Liver (tissue), 9 donors: ENCODE results near the gene KRT76. TPM values are rescaled to one million over a fixed set of nuclear protein-coding genes. Genes with fewer than 3 reads are reported as not detected.

Experiments
- DNase-seq: peaks from one replicate; pipeline ENCODE4 v3.0.0-alpha.2; 2017; ENCODE audit warnings: low spot score
- H3K27ac ChIP-seq, 2 donors: one replicate each; pipeline ENCODE4 v1.7.0; 2013; ENCODE audit warnings: inconsistent platforms in 2 of 2, low read length in 2 of 2, control low read depth in 1 of 2, low read depth in 1 of 2, mild to moderate bottlenecking in 1 of 2
- H3K27me3 ChIP-seq, 4 donors: one replicate each; pipeline versions ENCODE4 v1.6.1 to v1.7.0; 2013; ENCODE audit warnings: low read length in 3 of 4, inconsistent platforms in 1 of 4, mild to moderate bottlenecking in 1 of 4, moderate library complexity in 1 of 4; ENCODE audit not compliant: control insufficient read depth in 4 of 4, insufficient read depth in 4 of 4
- H3K36me3 ChIP-seq, 4 donors: one replicate each; pipeline versions ENCODE4 v1.6.1 to v1.7.0; 2013; ENCODE audit warnings: low read length in 3 of 4, mild to moderate bottlenecking in 3 of 4, low read depth in 1 of 4, moderate library complexity in 1 of 4; ENCODE audit not compliant: control insufficient read depth in 4 of 4, insufficient read depth in 3 of 4
- H3K4me1 ChIP-seq, 4 donors: one replicate each; pipeline versions ENCODE4 v1.6.1 to v1.7.0; 2013; ENCODE audit warnings: low read length in 3 of 4, mild to moderate bottlenecking in 3 of 4, moderate library complexity in 1 of 4; ENCODE audit not compliant: control insufficient read depth in 4 of 4, insufficient read depth in 4 of 4
- H3K4me3 ChIP-seq, 3 donors: one replicate each; pipeline versions ENCODE4 v1.6.1 to v1.7.0; 2013; ENCODE audit warnings: low read length in 3 of 3, control low read depth in 1 of 3, low read depth in 1 of 3, mild to moderate bottlenecking in 1 of 3
- H3K9ac ChIP-seq, 2 donors: one replicate each; pipeline ENCODE4 v1.7.0; 2013; ENCODE audit warnings: low read length in 2 of 2, mild to moderate bottlenecking in 2 of 2, moderate library complexity in 2 of 2, control low read depth in 1 of 2, low read depth in 1 of 2
- H3K9me3 ChIP-seq, 4 donors: one replicate each; pipeline versions ENCODE4 v1.6.1 to v1.7.0; 2013; ENCODE audit warnings: low read length in 3 of 4; ENCODE audit not compliant: control insufficient read depth in 4 of 4
- EGR1 ChIP-seq, 2 donors: IDR thresholded peaks; 2 replicates each; pipeline ENCODE4 v1.6.1; 2016 to 2018; ENCODE audit warnings: antibody characterized with exemption in 2 of 2, low read depth in 2 of 2
- FOXA1 ChIP-seq: IDR thresholded peaks from 2 replicates; pipeline ENCODE4 v1.6.1; 2016; ENCODE audit warnings: antibody characterized with exemption
- HNF4A ChIP-seq, 2 donors: conservative IDR thresholded peaks; 2 replicates each; pipeline ENCODE4 v1.6.1; 2016; ENCODE audit warnings: antibody characterized with exemption in 2 of 2, mild to moderate bottlenecking in 2 of 2
- HNF4G ChIP-seq: IDR thresholded peaks from 2 replicates; pipeline ENCODE4 v1.6.1; 2016; ENCODE audit warnings: antibody characterized with exemption
- JUND ChIP-seq, 2 donors: IDR thresholded peaks; 2 replicates each; pipeline ENCODE4 v1.6.1; 2016; ENCODE audit warnings: antibody characterized with exemption in 2 of 2
- NR2F2 ChIP-seq: IDR thresholded peaks from 2 replicates; pipeline ENCODE4 v1.6.1; 2016; ENCODE audit warnings: antibody characterized with exemption
- RXRA ChIP-seq, 2 donors: IDR thresholded peaks; 2 replicates each; pipeline ENCODE4 v1.6.1; 2017 to 2018; ENCODE audit warnings: antibody characterized with exemption in 2 of 2, mild to moderate bottlenecking in 1 of 2
- SP1 ChIP-seq: IDR thresholded peaks from 2 replicates; pipeline ENCODE4 v1.6.1; 2018; ENCODE audit warnings: antibody characterized with exemption, mild to moderate bottlenecking
- TAF1 ChIP-seq: conservative IDR thresholded peaks from 2 replicates; pipeline ENCODE4 v1.6.1; 2016; ENCODE audit warnings: antibody characterized with exemption, mild to moderate bottlenecking
- WGBS: extraction: QIAGEN DNeasy Blood & Tissue Kit; methylation state at CpG from one replicate; pipeline ENCODE4 v1.1.7; 2013; 5-methylcytosine and 5-hydroxymethylcytosine counted together
- polyA plus RNA-seq, 2 donors: library from polyadenylated mRNA; stranded (reverse) in 1 of 2; unstranded in 1 of 2; fragments of 200-250 nt in 1 of 2; fragments of >200 nt in 1 of 2; fragmentation: Nextera tagmentation in 1 of 2; extraction: Ambion mirVana in 1 of 2; gene quantifications; one replicate each; pipeline versions ENCODE4 v1.2.1 to v1.2.3, GENCODE V29; 2013 to 2015
- total RNA-seq, 2 donors: library from RNA; depleted of rRNA; stranded (reverse); fragments of >200 nt; gene quantifications; one replicate each; pipeline ENCODE4 v1.2.3, GENCODE V29; 2014
- TF ChIP-seq, protein P1 (sequence below): IDR thresholded peaks from 2 replicates; pipeline ENCODE4 v1.6.1; 2016; ENCODE audit warnings: antibody characterized with exemption
- TF ChIP-seq, protein P2 (sequence below): IDR thresholded peaks from 2 replicates; pipeline ENCODE4 v1.6.1; 2016; ENCODE audit warnings: antibody characterized with exemption
- TF ChIP-seq, protein P3 (sequence below): fragments of 150-350 bp; IDR thresholded peaks from 2 replicates; pipeline ENCODE4 v1.5.1; 2017; ENCODE audit warnings: improper control_type of control experiment, low read depth, low read length; ENCODE audit not compliant: missing input control
- TF ChIP-seq, protein P4 (sequence below): IDR thresholded peaks from 2 replicates; pipeline ENCODE4 v1.6.1; 2016; ENCODE audit warnings: antibody characterized with exemption, mild to moderate bottlenecking
- donor health status: healthy.
- donor health status: healthy.
- donor health status: healthy.
- donor health status: healthy.
- donor health status: healthy.

Gene KRT76
- total and polyA plus RNA-seq, 4 donors = not detected

DNA sequence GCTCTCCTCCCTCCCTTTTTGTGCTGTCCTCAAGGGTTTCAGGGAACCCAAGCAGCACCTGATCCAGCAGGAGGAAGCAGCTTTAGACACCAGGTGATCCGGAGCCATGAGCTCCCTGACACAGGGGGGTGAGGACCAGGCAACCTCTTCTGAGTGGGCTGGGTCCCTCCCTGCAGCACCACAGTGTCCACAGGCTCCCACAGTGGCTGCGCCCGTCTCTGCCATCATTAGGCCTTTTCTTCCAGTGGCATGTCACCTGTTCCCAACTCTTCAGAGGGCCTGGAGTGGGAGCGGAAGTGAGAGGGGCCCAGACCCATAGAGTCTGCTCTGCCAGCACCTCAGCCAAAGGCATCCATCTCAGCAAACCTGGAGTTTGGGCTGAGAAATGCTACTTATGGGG is 421 bp upstream of the KRT76 start:
- no peaks in the 10 kb centered on the region for H3K9me3 ChIP-seq
- 82% methylated on average over 4 of the region's 4 CpGs for whole genome bisulfite sequencing
- H3K4me1 ChIP-seq = no peaks in the 10 kb centered on the region
- no peaks in the 10 kb centered on the region for H3K27me3 ChIP-seq
- H3K4me3 ChIP-seq = no peak overlapping the region
- H3K27ac ChIP-seq = no peak overlapping the region
- no peaks in the 10 kb centered on the region for H3K36me3 ChIP-seq
- no peak overlapping the region for H3K9ac ChIP-seq
- DNase-seq = no peak
- no peak for TF ChIP-seq JUND (IDR thresholded peaks at IDR 0.05)
- TF ChIP-seq, protein P1, sequence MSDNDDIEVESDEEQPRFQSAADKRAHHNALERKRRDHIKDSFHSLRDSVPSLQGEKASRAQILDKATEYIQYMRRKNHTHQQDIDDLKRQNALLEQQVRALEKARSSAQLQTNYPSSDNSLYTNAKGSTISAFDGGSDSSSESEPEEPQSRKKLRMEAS = no peak
- TF ChIP-seq TAF1 = no peak
- no peak for TF ChIP-seq RXRA (IDR thresholded peaks at IDR 0.05)
- TF ChIP-seq HNF4A (conservative IDR thresholded peaks at IDR 0.05) = no peak
- TF ChIP-seq HNF4G = no peak
- TF ChIP-seq SP1 = no peak
- no peak for TF ChIP-seq FOXA1
- TF ChIP-seq, protein P2, sequence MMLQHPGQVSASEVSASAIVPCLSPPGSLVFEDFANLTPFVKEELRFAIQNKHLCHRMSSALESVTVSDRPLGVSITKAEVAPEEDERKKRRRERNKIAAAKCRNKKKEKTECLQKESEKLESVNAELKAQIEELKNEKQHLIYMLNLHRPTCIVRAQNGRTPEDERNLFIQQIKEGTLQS = no peak

DNA sequence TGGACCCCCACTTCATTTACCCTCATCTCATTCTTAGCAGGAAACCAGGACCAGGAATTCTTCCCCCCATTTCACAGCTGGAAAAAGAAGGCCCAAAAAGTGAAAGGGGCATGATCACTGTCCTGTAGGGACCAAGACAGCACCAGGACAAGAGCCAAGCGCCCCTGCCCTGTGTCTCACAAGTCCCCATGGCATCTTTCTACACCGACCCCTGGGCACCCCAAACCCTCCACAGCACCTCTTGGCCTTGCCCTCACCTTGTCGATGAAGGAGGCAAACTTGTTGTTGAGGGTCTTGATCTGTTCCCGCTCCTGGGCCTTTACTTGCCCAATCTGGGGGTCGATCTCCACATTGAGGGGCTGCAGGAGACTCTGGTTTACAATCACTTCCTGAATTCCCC is 710 bp downstream of the KRT76 start:
- no peak for TF ChIP-seq JUND (IDR thresholded peaks at IDR 0.05)
- no peak for TF ChIP-seq HNF4G
- TF ChIP-seq EGR1 (IDR thresholded peaks at IDR 0.05; ENCODE audit: low read depth in 2 of 2) = no peak
- TF ChIP-seq NR2F2 = no peak
- TF ChIP-seq, protein P3, sequence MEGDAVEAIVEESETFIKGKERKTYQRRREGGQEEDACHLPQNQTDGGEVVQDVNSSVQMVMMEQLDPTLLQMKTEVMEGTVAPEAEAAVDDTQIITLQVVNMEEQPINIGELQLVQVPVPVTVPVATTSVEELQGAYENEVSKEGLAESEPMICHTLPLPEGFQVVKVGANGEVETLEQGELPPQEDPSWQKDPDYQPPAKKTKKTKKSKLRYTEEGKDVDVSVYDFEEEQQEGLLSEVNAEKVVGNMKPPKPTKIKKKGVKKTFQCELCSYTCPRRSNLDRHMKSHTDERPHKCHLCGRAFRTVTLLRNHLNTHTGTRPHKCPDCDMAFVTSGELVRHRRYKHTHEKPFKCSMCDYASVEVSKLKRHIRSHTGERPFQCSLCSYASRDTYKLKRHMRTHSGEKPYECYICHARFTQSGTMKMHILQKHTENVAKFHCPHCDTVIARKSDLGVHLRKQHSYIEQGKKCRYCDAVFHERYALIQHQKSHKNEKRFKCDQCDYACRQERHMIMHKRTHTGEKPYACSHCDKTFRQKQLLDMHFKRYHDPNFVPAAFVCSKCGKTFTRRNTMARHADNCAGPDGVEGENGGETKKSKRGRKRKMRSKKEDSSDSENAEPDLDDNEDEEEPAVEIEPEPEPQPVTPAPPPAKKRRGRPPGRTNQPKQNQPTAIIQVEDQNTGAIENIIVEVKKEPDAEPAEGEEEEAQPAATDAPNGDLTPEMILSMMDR = no peak
- no peak for TF ChIP-seq SP1

DNA sequence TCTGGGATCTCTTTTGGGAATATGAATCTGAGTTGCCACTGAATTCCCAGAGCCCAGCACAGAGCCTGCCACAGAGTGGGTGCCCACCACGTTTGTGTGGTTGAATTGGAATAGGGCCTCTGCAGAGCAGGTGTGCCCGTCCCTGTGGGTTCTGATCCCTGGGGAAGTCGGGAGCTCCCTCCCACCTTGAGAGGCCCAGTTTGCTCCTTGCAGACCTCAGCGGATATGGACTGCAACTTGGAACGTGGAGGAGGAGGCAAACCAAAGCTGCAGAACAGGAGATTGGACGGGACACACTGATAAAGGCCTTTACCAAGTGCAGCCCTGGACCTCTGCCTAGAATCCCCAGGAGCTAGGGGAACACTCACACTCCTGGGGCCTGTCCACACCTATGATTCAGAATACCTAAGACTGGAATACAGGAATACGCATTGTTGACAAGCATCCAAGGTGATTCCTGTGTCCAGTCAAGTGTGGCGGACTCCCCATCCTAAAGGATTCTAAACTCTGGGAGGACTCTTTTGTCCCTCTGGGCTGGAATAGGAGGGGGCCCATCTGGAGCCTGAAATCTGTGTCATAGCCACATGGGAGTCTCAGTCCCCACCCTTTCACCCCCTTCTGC is 2.4 kb downstream of the KRT76 start:
- WGBS = 78% methylated on average over 8 of the region's 8 CpGs
- no peak for DNase-seq
- no peak overlapping the region for H3K4me3 ChIP-seq
- H3K27me3 ChIP-seq = peaks cover 0 to 5% (median 0%) of the 10 kb centered on the region in 4 donors
- no peak overlapping the region for H3K9ac ChIP-seq
- no peaks in the 10 kb centered on the region for H3K9me3 ChIP-seq
- no peak overlapping the region for H3K27ac ChIP-seq
- H3K36me3 ChIP-seq = no peaks in the 10 kb centered on the region
- no peak for TF ChIP-seq SP1
- no peaks in the 10 kb centered on the region for H3K4me1 ChIP-seq

More for the DNA sequence above, 710 bp downstream of the KRT76 start:
- no peak for DNase-seq
- Histone ChIP-seq H3K9ac (no peak overlapping the region), H3K9me3 (no peaks in the 10 kb centered on the region), H3K27me3 (no peaks in the 10 kb centered on the region), H3K36me3 (no peaks in the 10 kb centered on the region), H3K4me1 (no peaks in the 10 kb centered on the region), H3K4me3 (no peak overlapping the region), H3K27ac (no peak overlapping the region)
- WGBS = 85% methylated on average over 5 of the region's 5 CpGs

DNA sequence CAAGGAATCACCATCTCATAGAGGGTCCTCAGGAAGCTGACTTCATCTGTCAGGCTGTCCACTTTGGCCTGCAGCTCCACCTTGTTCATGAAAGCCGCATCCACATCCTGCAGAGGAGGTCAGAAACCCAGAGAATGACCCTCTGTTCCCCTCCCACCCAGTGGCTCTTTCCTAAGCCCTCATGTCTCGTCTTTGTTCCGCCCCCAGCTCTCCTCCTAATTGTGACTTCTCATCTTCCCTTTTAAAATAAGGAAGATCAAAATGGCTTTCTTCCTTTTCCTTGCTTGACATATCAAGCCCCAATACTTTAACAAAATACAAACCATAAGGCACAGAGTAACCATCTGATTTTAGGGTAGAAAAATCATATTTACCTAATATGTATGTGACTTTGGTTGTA is 4.4 kb downstream of the KRT76 start:
- Histone ChIP-seq H3K36me3 (no peaks in the 10 kb centered on the region), H3K4me3 (no peak overlapping the region), H3K27me3 (peaks cover 0 to 7% (median 0%) of the 10 kb centered on the region in 4 donors), H3K27ac (no peak overlapping the region), H3K4me1 (no peaks in the 10 kb centered on the region), H3K9me3 (no peaks in the 10 kb centered on the region), H3K9ac (no peak overlapping the region)
- TF ChIP-seq EGR1 (IDR thresholded peaks at IDR 0.05; ENCODE audit: low read depth in 2 of 2) = no peak
- TF ChIP-seq FOXA1 = no peak
- TF ChIP-seq NR2F2 = no peak
- no peak for TF ChIP-seq HNF4A (conservative IDR thresholded peaks at IDR 0.05)
- TF ChIP-seq HNF4G = no peak
- TF ChIP-seq, protein P4, sequence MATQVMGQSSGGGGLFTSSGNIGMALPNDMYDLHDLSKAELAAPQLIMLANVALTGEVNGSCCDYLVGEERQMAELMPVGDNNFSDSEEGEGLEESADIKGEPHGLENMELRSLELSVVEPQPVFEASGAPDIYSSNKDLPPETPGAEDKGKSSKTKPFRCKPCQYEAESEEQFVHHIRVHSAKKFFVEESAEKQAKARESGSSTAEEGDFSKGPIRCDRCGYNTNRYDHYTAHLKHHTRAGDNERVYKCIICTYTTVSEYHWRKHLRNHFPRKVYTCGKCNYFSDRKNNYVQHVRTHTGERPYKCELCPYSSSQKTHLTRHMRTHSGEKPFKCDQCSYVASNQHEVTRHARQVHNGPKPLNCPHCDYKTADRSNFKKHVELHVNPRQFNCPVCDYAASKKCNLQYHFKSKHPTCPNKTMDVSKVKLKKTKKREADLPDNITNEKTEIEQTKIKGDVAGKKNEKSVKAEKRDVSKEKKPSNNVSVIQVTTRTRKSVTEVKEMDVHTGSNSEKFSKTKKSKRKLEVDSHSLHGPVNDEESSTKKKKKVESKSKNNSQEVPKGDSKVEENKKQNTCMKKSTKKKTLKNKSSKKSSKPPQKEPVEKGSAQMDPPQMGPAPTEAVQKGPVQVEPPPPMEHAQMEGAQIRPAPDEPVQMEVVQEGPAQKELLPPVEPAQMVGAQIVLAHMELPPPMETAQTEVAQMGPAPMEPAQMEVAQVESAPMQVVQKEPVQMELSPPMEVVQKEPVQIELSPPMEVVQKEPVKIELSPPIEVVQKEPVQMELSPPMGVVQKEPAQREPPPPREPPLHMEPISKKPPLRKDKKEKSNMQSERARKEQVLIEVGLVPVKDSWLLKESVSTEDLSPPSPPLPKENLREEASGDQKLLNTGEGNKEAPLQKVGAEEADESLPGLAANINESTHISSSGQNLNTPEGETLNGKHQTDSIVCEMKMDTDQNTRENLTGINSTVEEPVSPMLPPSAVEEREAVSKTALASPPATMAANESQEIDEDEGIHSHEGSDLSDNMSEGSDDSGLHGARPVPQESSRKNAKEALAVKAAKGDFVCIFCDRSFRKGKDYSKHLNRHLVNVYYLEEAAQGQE = no peak
- TF ChIP-seq RXRA (IDR thresholded peaks at IDR 0.05) = no peak
- TF ChIP-seq, protein P3 = no peak
- TF ChIP-seq, protein P1 = no peak
- WGBS = 68% methylated on average over 3 of the region's 3 CpGs
- no peak for DNase-seq
